H9 (cell line): ENCODE measurements around the gene POU6F2. TPM values are rescaled to one million over a fixed set of nuclear protein-coding genes. Genes with fewer than 3 reads are reported as not detected.

Experiments used
- DNase-seq: peaks from one replicate; pipeline ENCODE4 v3.0.0-alpha.2; 2017
- H2AFZ ChIP-seq: one replicate; pipeline ENCODE4 v1.6.1; 2013; ENCODE audit warnings: mild to moderate bottlenecking, low read length, control low read depth, moderate library complexity
- H2AK5ac ChIP-seq: 2 replicates; pipeline ENCODE4 v1.6.1; 2013; ENCODE audit warnings: low read length, control low read depth, mixed read lengths; ENCODE audit not compliant: insufficient read length
- H2BK120ac ChIP-seq: one replicate; pipeline ENCODE4 v1.6.1; 2013; ENCODE audit warnings: low read depth, mild to moderate bottlenecking, low read length, control low read depth, inconsistent platforms; ENCODE audit not compliant: poor library complexity, severe bottlenecking
- H2BK12ac ChIP-seq: 2 replicates; pipeline ENCODE4 v1.6.1; 2013; ENCODE audit warnings: low read length, control low read depth, mixed read lengths, low read depth; ENCODE audit not compliant: insufficient read length
- H2BK15ac ChIP-seq: 2 replicates; pipeline ENCODE4 v1.6.1; 2013; ENCODE audit warnings: low read depth, low read length, control low read depth
- H2BK20ac ChIP-seq: one replicate; pipeline ENCODE4 v1.6.1; 2013; ENCODE audit warnings: low read depth, mild to moderate bottlenecking, low read length, control low read depth, inconsistent platforms; ENCODE audit not compliant: poor library complexity, severe bottlenecking
- H2BK5ac ChIP-seq: 2 replicates; pipeline ENCODE4 v1.6.1; 2013; ENCODE audit warnings: low read length, control low read depth, mixed read lengths; ENCODE audit not compliant: insufficient read length
- H3K14ac ChIP-seq: 2 replicates; pipeline ENCODE4 v1.6.1; 2013; ENCODE audit warnings: low read length, control low read depth; ENCODE audit not compliant: insufficient read depth
- H3K18ac ChIP-seq: 2 replicates; pipeline ENCODE4 v1.6.1; 2013; ENCODE audit warnings: low read depth, mild to moderate bottlenecking, mixed read lengths, low read length, control low read depth; ENCODE audit not compliant: insufficient read length
- H3K23ac ChIP-seq: 2 replicates; pipeline ENCODE4 v1.6.1; 2013; ENCODE audit warnings: low read length, control low read depth, mixed read lengths, low read depth; ENCODE audit not compliant: insufficient read length
- H3K23me2 ChIP-seq: 2 replicates; pipeline ENCODE4 v1.6.1; 2013; ENCODE audit warnings: low read depth, mild to moderate bottlenecking, mixed read lengths, low read length, control low read depth; ENCODE audit not compliant: insufficient read length, poor library complexity, severe bottlenecking
- H3K27ac ChIP-seq: 2 replicates; pipeline ENCODE4 v1.5.1; 2013; ENCODE audit warnings: low read length, control low read depth, mixed read lengths, low read depth; ENCODE audit not compliant: insufficient read length
- H3K27me3 ChIP-seq: 2 replicates; pipeline ENCODE4 v1.6.1; 2013; ENCODE audit warnings: low read length, control low read depth, inconsistent platforms; ENCODE audit not compliant: insufficient read depth
- H3K4ac ChIP-seq: 2 replicates; pipeline ENCODE4 v1.6.1; 2013; ENCODE audit warnings: low read depth, mild to moderate bottlenecking, control low read depth, inconsistent platforms, low read length, moderate library complexity
- H3K4me1 ChIP-seq: 2 replicates; pipeline ENCODE4 v1.6.1; 2013; ENCODE audit warnings: low read length, control low read depth, inconsistent platforms; ENCODE audit not compliant: insufficient read depth
- H3K4me2 ChIP-seq: 2 replicates; pipeline ENCODE4 v1.6.1; 2013; ENCODE audit warnings: low read length, control low read depth, mixed read lengths; ENCODE audit not compliant: insufficient read length, insufficient read depth
- H3K56ac ChIP-seq: 2 replicates; pipeline ENCODE4 v1.6.1; 2013; ENCODE audit warnings: low read depth, mild to moderate bottlenecking, mixed read lengths, low read length, control low read depth; ENCODE audit not compliant: insufficient read length
- H3K79me1 ChIP-seq: 2 replicates; pipeline ENCODE4 v1.6.1; 2013; ENCODE audit warnings: low read depth, mild to moderate bottlenecking, moderate library complexity, low read length, control low read depth, inconsistent platforms; ENCODE audit not compliant: insufficient read depth, poor library complexity, severe bottlenecking
- H3K79me2 ChIP-seq: 2 replicates; pipeline ENCODE4 v1.6.1; 2013; ENCODE audit warnings: low read length, control low read depth, inconsistent platforms; ENCODE audit not compliant: insufficient read depth
- H3K9ac ChIP-seq: 2 replicates; pipeline ENCODE4 v1.6.1; 2013; ENCODE audit warnings: low read length, control low read depth, mixed read lengths; ENCODE audit not compliant: insufficient read length; ENCODE audit errors: extremely low read depth
- H3K9me3 ChIP-seq: one replicate; pipeline ENCODE4 v1.6.1; 2013; ENCODE audit warnings: low read depth, low read length, inconsistent platforms; ENCODE audit not compliant: control insufficient read depth
- H3T11ph ChIP-seq: one replicate; pipeline ENCODE4 v1.6.1; 2013; ENCODE audit warnings: mild to moderate bottlenecking, low read length, control low read depth, inconsistent platforms
- H4K20me1 ChIP-seq: one replicate; pipeline ENCODE4 v1.6.1; 2013; ENCODE audit not compliant: control insufficient read depth, insufficient read length, insufficient read depth
- H4K5ac ChIP-seq: 2 replicates; pipeline ENCODE4 v1.6.1; 2013; ENCODE audit warnings: low read depth, mild to moderate bottlenecking, mixed read lengths, low read length, control low read depth; ENCODE audit not compliant: insufficient read length
- H4K8ac ChIP-seq: replicated peaks from 2 replicates; pipeline ENCODE4 v1.6.1; 2013; ENCODE audit warnings: low read length, control low read depth, mixed read lengths, low read depth; ENCODE audit not compliant: insufficient read length
- H4K91ac ChIP-seq: 2 replicates; pipeline ENCODE4 v1.6.1; 2013; ENCODE audit warnings: low read depth, mild to moderate bottlenecking, moderate library complexity, mixed read lengths, low read length, control low read depth; ENCODE audit not compliant: insufficient read length
- H3K27ac Mint-ChIP-seq, 3 experiments: 2 replicates in 2 of 3; 3 replicates in 1 of 3; pipeline ENCODE4 v1.8.0; 2020 to 2021; ENCODE audit warnings: mixed read lengths in 3 of 3, mild to moderate bottlenecking in 1 of 3, moderate library complexity in 1 of 3
- H3K27me3 Mint-ChIP-seq: 2 replicates; pipeline ENCODE4 v1.8.0; 2021; ENCODE audit warnings: low read depth, mild to moderate bottlenecking, moderate library complexity, mixed read lengths
- H3K36me3 Mint-ChIP-seq, 3 experiments: 2 replicates in 2 of 3; 3 replicates in 1 of 3; pipeline ENCODE4 v1.8.0; 2020 to 2021; ENCODE audit warnings: low read depth in 3 of 3, mixed read lengths in 3 of 3; ENCODE audit not compliant: insufficient read depth in 1 of 3
- H3K4me1 Mint-ChIP-seq, 2 experiments: 2 replicates each; pipeline ENCODE4 v1.8.0; 2020; ENCODE audit warnings: mixed read lengths in 2 of 2
- H3K4me3 Mint-ChIP-seq, 2 experiments: 2 replicates in 1 of 2; 3 replicates in 1 of 2; pipeline ENCODE4 v1.8.0; 2020 to 2021; ENCODE audit warnings: mild to moderate bottlenecking in 2 of 2, mixed read lengths in 2 of 2, moderate library complexity in 1 of 2
- H3K9me3 Mint-ChIP-seq, 2 experiments: 2 replicates in 1 of 2; 3 replicates in 1 of 2; pipeline ENCODE4 v1.8.0; 2020; ENCODE audit warnings: mild to moderate bottlenecking in 2 of 2, mixed read lengths in 2 of 2, moderate library complexity in 1 of 2
- CTCF ChIP-seq: fragments of 200-600 bp; sonication (generic); conservative IDR thresholded peaks from 3 replicates; pipeline ENCODE4 v1.8.0; 2021; ENCODE audit warnings: antibody characterized with exemption, mild to moderate bottlenecking
- WGBS: extraction: QIAGEN DNeasy Blood & Tissue Kit; methylation state at CpG from one replicate; pipeline ENCODE4 v1.1.7; 2013; ENCODE audit warnings: missing lambda C conversion rate, low lambda C conversion rate, mixed read lengths; ENCODE audit not compliant: insufficient read length; ENCODE audit errors: extremely low coverage; 5-methylcytosine and 5-hydroxymethylcytosine counted together
- total RNA-seq: library from RNA; stranded (reverse); gene quantifications from 2 replicates; pipeline ENCODE4 v1.2.1, GENCODE V29; 2021

Gene POU6F2
- total RNA-seq, 1 experiment from 2014 or later = 1.9 TPM

GRCh38 chr7:39461263-39461820 is 483.6 kb downstream of the POU6F2 start:
- no peak overlapping the region for H3K4ac ChIP-seq
- no peaks in the 10 kb centered on the region for H3K9me3 ChIP-seq
- no peaks in the 10 kb centered on the region; the same call in 1 of the 2 replicates for H3K4me1 ChIP-seq
- no peak overlapping the region for H4K5ac ChIP-seq
- H3K9ac ChIP-seq = no peak overlapping the region
- H4K8ac ChIP-seq = no peak overlapping the region
- H2BK15ac ChIP-seq = no peak overlapping the region
- no peak overlapping the region; a peak in 1 of 7 replicates for H3K27ac Mint-ChIP-seq
- H3K4me3 Mint-ChIP-seq = no peak overlapping the region
- no peak overlapping the region for H4K91ac ChIP-seq
- no peak overlapping the region for H2AK5ac ChIP-seq
- whole genome bisulfite sequencing = no CpG with 5 or more reads among the region's 4 CpGs
- H2BK120ac ChIP-seq = no peak overlapping the region
- no peak overlapping the region for H3K18ac ChIP-seq
- H2BK12ac ChIP-seq = no peak overlapping the region
- H3K56ac ChIP-seq = no peak overlapping the region
- no peak overlapping the region for H3T11ph ChIP-seq
- H2BK20ac ChIP-seq = no peak overlapping the region
- DNase-seq = no peak
- H3K4me2 ChIP-seq = no peak overlapping the region
- H3K36me3 Mint-ChIP-seq = no peaks in the 10 kb centered on the region
- H3K14ac ChIP-seq = no peak overlapping the region
- H4K20me1 ChIP-seq = no peaks in the 10 kb centered on the region
- H3K27ac ChIP-seq = no peak overlapping the region
- H3K23me2 ChIP-seq = no peaks in the 10 kb centered on the region
- H3K79me1 ChIP-seq = no peaks in the 10 kb centered on the region
- H3K9me3 Mint-ChIP-seq = no peaks in the 10 kb centered on the region
- H3K23ac ChIP-seq = no peak overlapping the region
- H3K4me1 Mint-ChIP-seq = peaks cover 29 to 40% of the 10 kb centered on the region in 2 experiments
- TF ChIP-seq CTCF = no peak
- no peaks in the 10 kb centered on the region for H3K79me2 ChIP-seq
- H2AFZ ChIP-seq = no peak overlapping the region
- no peaks in the 10 kb centered on the region for H3K27me3 ChIP-seq
- no peaks in the 10 kb centered on the region for H3K27me3 Mint-ChIP-seq
- H2BK5ac ChIP-seq = no peak overlapping the region
